Transverse colon (tissue), 1 donor: ENCODE results near the gene TMEM212.

Source experiments
- EP300 ChIP-seq: sonication (generic); formaldehyde crosslinking; IDR thresholded peaks from one replicate; pipeline ENCODE4 v1.6.1; 2017; ENCODE audit warnings: antibody characterized with exemption, low read depth
- POLR2A ChIP-seq: fragments of 450-650 bp; IDR thresholded peaks from one replicate; pipeline ENCODE4 v1.6.1; 2016; ENCODE audit warnings: antibody characterized with exemption, mild to moderate bottlenecking, moderate library complexity

DNA sequence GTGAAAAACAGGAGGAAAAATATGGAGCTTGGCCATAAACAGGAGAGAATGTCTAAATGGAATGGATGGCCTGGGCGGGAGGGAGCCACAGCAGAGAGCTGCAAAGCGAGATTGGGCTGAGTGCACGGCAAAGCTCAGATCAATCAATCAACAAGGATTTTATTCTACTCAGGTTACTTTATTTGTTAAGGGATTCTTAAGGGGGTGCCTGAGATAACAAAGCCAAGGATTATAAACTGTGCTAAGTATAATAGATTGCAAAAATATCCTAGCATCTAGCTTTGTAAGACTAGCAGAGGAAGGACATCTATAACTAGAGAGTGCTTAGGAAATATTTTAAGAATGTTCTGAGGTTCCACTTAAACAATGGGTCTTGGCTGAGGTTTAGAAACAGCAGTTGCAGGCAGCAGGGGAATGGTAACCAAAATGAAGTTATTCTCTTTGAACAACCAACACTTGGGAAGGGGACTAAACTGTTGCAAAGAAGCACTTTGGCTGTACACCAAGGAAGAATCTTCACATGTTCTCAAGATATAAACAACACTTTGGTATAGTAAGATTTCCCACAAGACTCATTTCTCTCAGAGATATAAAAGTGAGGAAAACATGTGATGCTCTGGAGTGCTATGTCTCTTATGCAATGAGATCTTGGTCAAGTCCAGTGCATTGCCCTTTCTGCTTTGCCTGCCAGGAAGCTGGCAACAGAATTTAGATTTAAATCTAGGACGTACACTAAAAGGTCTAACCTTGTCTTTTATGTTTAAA is 35.5 kb downstream of the TMEM212 start:
- no peak for TF ChIP-seq EP300
- TF ChIP-seq POLR2A = no peak
